GM23248 (cell line): ENCODE data around the gene CDK14.

Experiments used
- EZH2 ChIP-seq: fragments of 200-600 bp; sonication (generic); IDR thresholded peaks from 2 replicates; pipeline ENCODE4 v1.6.1; 2018; ENCODE audit warnings: antibody characterized with exemption, mild to moderate bottlenecking; ENCODE audit not compliant: insufficient read depth, poor library complexity, severe bottlenecking
- EZH2phosphoT487 ChIP-seq: fragments of 200-600 bp; sonication (generic); IDR thresholded peaks from 2 replicates; pipeline ENCODE4 v1.6.1; 2018; ENCODE audit warnings: antibody characterized with exemption, moderate library complexity, mild to moderate bottlenecking, low read depth; ENCODE audit not compliant: insufficient read depth

DNA sequence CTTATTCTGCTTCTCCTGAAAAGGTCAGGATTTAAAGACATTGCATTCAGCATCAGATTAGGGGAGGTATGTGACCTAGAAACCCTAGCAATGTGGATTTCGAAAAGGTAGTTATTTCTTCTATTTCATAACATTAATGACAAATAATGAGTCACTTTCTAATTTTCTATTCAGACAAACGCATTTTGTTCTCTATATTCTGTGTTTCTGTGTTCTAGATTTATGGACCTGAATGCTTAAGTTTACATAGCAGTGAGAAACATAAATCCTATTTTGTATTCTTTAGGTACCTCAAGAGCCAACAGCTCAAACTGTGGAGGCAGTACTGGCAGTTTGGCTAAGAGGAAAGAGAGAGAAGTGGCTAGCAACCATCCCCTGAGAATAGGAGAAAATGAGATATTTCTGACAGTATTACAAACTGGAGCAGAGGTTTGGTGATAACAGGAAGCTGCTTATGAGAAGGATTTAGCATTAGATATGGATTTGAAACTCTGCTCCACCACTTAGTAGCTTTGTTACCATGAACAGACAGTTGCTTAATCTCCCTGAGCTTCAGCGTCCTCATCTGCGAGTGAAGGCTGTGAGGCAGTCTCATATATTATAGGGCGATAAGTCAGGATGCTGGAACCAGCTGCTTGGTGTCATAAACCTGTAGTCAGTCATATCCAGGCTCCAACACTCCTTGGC lies 28.2 kb downstream of the CDK14 start:
- TF ChIP-seq EZH2: no peak
- TF ChIP-seq EZH2phosphoT487: no peak
